HG02884 (cell line): Measurements from ENCODE around the gene RAB36.

Experiments
- ATAC-seq: cut with Tn5 transposase; IDR thresholded peaks from one replicate; pipeline ENCODE4 v1.9.1; 2021; ENCODE audit warnings: mild to moderate bottlenecking, moderate library complexity; ENCODE audit not compliant: unreplicated experiment

RAB36 gene

GRCh38 chr22:23120415-23120899 is 24.8 kb upstream of the RAB36 start:
- no peak for ATAC-seq

- no peak for ATAC-seq
Measured at GRCh38 chr22:23121000-23121421, 24.3 kb upstream of the RAB36 start.

GRCh38 chr22:23121424-23121823 is 23.9 kb upstream of the RAB36 start:
- no peak for ATAC-seq

- ATAC-seq, result no peak
Measured at GRCh38 chr22:23122216-23122957, 22.9 kb upstream of the RAB36 start.

GRCh38 chr22:23122992-23123803 is 22.1 kb upstream of the RAB36 start:
- no peak for ATAC-seq

GRCh38 chr22:23123804-23124254 is 21.4 kb upstream of the RAB36 start:
- no peak for ATAC-seq

GRCh38 chr22:23124611-23125511 is 20.4 kb upstream of the RAB36 start:
- ATAC-seq, result no peak

GRCh38 chr22:23125512-23126103 is 19.7 kb upstream of the RAB36 start:
- ATAC-seq, result no peak

- no peak for ATAC-seq
Measured at GRCh38 chr22:23126165-23127054, 18.9 kb upstream of the RAB36 start.

GRCh38 chr22:23127055-23127756 is 18.1 kb upstream of the RAB36 start:
- ATAC-seq, result no peak

GRCh38 chr22:23127788-23128187 is 17.5 kb upstream of the RAB36 start:
- no peak for ATAC-seq

- no peak for ATAC-seq
Measured at GRCh38 chr22:23128269-23129108, 16.8 kb upstream of the RAB36 start.

GRCh38 chr22:23129149-23129548 is 16.1 kb upstream of the RAB36 start:
- ATAC-seq, result no peak

GRCh38 chr22:23130697-23131096 is 14.6 kb upstream of the RAB36 start:
- no peak for ATAC-seq

- ATAC-seq, result no peak
Measured at GRCh38 chr22:23131931-23132330, 13.3 kb upstream of the RAB36 start.

GRCh38 chr22:23132376-23133091 is 12.7 kb upstream of the RAB36 start:
- no peak for ATAC-seq

- no peak for ATAC-seq
Measured at GRCh38 chr22:23133922-23134321, 11.4 kb upstream of the RAB36 start.
